MV-4-11 (cell line): ENCODE data around the gene PARD3.

Source experiments
- DNase-seq: peaks from one replicate; lab custom pipeline; 2025; lab: John Stamatoyannopoulos, UW

Gene PARD3

GRCh38 chr10:34181553-34182300 lies 633.4 kb downstream of the PARD3 start:
- DNase-seq, result no peak

DNA sequence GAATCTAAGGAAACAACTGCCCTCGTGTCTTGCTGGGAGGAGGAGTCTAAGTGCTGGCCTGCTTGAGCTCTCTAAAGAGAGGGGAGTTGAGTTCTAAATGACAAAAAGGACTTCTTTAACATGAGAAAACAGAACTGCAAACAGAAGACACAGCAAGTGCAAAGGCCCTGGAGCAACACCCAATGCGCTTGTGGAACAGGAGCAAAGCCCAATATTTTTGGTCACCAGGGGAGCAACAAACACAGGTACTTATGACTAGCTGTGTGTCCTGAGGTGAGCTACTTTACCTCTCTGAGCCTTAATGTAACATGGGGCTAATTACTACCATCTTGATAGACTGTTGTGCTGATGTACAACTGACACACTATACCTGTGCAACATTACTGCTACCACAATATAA lies 634.3 kb downstream of the PARD3 start:
- DNase-seq, result no peak

GRCh38 chr10:34179280-34179679 lies 635.8 kb downstream of the PARD3 start:
- DNase-seq, result no peak

- DNase-seq, result no peak
Observed at GRCh38 chr10:34178756-34179155, 636.3 kb downstream of the PARD3 start.

DNA sequence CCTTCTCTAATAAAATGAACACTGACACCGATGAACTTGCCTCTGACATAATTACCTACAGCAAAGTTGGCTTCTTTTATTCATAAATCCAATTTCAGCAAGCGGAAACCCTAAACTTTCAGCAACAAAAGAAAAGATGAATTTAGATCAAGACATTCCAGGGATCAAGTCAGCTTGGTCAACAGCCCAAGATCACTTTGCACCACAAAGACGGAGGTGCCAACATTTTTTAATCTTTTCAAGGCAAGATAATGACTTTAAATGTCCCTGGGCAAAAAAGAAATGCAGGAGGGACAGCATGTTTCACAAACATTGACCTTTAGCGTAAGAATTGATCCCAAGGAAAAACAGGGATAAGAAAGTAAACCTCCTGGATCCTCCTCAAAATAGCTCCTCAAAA lies 636.9 kb downstream of the PARD3 start:
- no peak for DNase-seq

DNA sequence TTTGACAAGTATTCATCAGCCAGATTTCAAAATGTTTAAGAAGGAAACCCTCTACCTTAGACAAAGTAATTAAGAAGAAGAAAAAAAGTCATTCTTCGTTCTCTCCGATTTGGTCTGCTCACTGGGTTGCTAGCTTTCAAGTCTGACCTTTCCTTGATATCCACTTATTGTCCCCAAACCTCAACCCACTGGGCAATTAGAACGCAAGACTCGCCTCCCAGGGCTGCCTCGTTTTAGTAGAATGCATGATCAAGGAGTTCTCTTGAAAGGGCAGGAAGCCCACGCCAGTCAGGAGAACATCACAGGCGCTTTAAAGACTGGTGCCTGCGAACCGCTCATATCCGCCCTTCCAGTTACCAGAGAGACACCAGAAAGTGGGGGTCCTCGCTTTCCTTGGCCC lies 637.7 kb downstream of the PARD3 start:
- DNase-seq, result no peak

- no peak for DNase-seq
Observed at GRCh38 chr10:34176351-34176750, 638.7 kb downstream of the PARD3 start.

DNA sequence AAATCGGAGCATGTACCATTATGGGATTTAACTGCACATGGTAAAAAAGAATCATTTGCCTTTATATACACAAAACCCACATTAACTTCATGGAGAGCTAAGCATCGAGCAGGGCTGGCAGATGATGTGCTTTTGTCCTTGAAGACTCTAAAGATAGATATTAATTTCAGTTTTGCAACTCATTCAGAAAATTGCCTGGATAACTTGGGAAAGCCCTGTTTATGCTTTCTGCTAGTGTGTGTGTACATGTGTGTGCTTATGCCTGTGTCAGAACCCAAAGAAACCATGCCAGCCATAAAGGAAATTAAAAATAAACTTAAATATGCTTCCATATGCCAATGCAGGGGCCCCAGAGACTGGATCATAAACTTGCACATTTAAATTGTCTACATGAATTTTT lies 640.0 kb downstream of the PARD3 start:
- no peak for DNase-seq

- peak; percentile 65 for DNase-seq
Observed at GRCh38 chr10:34172936-34173533, 642.1 kb downstream of the PARD3 start.

DNA sequence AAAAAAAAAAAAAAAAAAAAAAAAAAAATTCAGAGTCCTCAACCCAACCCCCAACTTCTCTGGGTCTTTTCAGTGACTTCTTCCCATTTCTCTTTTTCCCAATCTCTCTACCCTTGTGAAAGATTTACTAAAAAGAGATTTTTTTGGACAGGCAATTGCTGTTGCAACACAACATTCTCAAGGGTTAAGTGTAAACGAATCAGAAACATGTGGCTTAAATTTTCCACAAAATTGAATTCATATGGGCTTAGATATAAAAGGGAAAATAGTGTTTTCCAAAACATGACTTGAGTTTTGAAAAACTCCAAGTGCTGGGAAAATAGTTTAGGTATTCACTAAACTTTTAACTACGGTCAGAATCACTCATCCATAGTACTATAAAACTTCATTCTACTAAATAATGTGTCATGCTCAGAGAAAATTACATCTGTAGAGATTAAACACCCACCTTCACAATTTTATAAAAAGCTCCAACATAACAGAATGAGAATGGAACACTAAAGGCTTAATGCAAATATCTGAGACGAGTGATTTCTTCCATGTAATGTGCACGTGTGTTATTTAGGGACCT lies 643.1 kb downstream of the PARD3 start:
- peak; percentile 6 for DNase-seq

- DNase-seq, result no peak
Observed at GRCh38 chr10:34169677-34170076, 645.4 kb downstream of the PARD3 start.

DNA sequence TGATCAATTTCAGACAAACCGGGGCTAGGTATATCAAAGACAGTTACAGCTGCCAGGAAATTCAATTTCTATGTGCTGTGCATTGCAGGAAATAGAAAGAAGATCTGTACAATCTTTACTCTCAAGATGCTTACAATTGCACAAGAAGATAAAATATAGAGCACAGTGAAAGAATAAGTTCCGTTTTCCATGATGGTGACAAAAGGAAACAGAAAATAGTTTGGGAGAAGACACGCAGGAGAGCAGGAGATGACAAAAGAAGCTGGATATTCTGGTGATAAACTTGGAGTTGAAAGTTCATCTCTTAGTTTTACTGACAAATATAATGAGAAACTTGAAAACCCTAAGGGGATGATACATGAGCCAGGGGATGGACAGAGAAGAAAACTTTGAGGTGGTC lies 646.0 kb downstream of the PARD3 start:
- no peak for DNase-seq

DNA sequence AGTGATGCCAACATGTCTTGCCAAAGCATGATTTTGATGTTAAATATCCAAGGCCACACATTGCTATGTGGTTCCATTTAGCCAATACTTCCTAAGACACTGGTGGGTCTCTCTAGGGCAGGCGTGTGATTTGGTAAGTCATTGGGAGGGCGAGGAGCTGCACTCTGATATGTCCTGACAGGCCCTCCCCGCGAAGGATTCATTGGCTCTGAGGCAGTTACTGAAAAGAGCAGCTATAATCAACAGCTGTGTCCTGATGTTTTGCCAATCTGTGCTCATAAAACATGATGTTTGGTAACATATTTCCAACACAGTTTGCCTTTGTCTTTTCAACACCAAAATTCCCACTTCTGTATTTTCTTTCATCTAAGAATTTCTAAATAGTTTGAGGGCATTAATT lies 646.7 kb downstream of the PARD3 start:
- no peak for DNase-seq

DNA sequence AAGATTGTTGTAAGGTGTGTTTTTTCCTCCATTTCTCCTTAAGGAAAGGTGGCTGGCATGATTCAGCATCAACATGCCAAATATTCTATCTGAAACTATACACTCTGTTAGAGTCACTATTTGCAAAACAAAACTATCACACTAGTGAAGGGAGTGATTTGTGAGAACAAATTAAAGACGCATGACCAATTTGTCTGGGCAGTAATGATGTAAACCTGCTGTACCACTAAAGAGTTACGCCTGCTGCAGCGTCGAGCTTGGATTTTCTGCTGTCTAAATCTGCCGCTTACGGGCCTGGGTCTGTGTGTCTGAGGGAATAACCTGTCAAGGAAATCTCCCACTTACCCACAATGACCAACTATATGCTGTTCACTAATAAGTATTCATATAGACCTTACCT lies 648.3 kb downstream of the PARD3 start:
- no peak for DNase-seq

DNA sequence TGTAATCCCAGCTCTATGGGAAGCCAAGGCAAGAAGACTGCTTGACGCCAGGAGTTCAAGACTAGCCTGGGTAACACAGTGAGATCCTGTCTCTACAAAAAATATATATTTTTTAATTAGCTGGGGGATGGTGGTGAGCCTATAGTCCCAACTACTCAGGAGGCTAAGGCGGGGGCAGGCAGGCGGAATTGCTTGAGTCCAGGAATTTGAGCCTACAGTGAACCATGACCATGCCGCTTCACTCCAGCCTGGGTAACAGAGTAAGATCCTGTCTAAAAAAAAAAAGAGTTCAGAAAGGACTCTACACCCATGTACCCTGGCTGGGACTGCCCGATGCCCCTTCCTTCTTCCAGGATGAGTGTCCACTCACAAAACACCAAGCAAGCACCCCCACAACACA lies 648.7 kb downstream of the PARD3 start:
- DNase-seq, result no peak

DNA sequence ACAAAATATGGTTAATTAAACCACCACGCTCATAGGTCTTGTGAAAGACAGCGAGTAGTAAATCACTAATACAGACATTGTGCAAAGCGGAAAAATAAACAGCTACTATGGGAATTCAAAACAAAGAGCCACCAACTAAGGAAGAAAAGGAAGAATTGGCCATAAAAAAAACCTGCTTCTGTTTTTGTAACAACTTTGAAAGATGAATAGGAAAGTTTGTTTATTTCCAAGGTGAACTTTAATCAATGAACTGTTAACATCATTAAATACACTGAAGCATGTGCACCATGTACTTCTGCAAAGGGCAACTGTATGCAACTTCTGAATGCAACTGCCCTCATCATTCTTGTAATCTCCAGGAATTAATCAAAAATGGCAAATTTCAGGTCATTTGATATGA lies 651.1 kb downstream of the PARD3 start:
- no peak for DNase-seq

- no peak for DNase-seq
Observed at GRCh38 chr10:34163075-34163905, 651.8 kb downstream of the PARD3 start.

DNA sequence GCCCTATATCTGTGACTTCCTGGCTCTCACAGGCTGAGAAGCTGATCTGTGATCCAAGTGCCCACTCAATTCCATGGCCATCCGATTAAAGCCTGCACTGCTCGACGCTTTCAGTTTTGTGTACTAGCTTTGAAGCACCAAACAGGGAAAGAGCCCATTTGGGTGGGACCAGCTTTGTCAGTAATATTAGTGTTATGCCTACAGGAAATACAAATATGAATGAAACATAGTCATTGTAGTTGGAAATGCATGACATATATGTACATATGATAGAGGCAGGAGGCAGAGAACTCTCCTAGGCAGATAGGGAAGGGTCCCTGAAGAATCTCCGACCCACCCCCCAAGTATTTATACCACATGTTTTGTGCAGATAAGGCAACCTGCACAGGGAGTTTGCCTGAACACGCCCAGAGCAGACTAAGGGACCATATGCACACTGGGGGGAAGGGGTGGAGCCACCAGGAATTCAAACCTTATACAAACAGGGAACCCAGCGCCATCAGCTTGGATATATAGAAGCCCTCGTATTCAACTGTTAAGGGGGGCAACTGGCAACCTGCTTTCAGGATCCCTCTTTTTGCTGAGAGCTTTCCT lies 653.2 kb downstream of the PARD3 start:
- DNase-seq, result no peak

- no peak for DNase-seq
Observed at GRCh38 chr10:34160595-34160994, 654.5 kb downstream of the PARD3 start.

GRCh38 chr10:34157501-34157900 lies 657.6 kb downstream of the PARD3 start:
- DNase-seq, result no peak

GRCh38 chr10:34156781-34157425 lies 658.2 kb downstream of the PARD3 start:
- DNase-seq, result no peak

- no peak for DNase-seq
Observed at GRCh38 chr10:34155812-34156211, 659.3 kb downstream of the PARD3 start.
